ENCODE data around the gene CRYGS. TPM values are rescaled to one million over a fixed set of nuclear protein-coding genes. Genes with fewer than 3 reads are reported as not detected.
A peak's percentile ranks its signal among the peaks of the same experiment; 100 is the strongest.

Gene CRYGS
- total and polyA plus RNA-seq, 2 experiments from 2014 or later, result 2.0 to 2.9 TPM

DNA sequence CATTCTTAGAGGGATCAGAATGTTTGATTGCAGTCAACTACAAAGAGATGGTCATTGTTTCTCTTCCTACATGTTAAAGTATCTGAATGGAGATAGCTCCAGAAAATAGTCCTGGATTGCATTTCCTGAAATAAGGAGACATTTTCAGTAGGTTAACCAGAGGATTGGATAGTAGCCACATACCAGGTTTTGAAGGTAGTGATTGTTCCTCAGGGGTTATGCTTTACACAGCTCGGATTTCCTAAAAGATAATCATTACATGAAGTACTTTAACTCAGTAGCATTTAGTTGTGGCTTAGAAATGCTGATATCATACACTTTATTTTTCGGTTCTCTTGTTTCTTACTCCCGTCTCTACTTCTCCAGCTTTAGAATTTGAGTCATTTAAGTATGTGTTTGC lies 36.6 kb upstream of the CRYGS start:
- Histone ChIP-seq H3K4me1 (ENCODE audit: insufficient read depth) (no peaks in the 10 kb centered on the region), H2AFZ (no peak overlapping the region), H3K36me3 (ENCODE audit: insufficient read depth) (peaks cover 69% of the 10 kb centered on the region), H3K4me3 (no peak overlapping the region), H3K27me3 (ENCODE audit: insufficient read depth) (no peaks in the 10 kb centered on the region), H3F3A (replicated peaks; ENCODE audit: low read depth) (no peaks in the 10 kb centered on the region), H3K4me2 (no peak overlapping the region), H4K20me1 (replicated peaks; ENCODE audit: insufficient read depth) (0 out of 2 replicates have a peak, but pooled peaks cover 4% of the 10 kb centered on the region), H3K9me2 (ENCODE audit: insufficient read depth) (no peaks in the 10 kb centered on the region), H3K79me2 (replicated peaks; ENCODE audit: insufficient read depth) (no peaks in the 10 kb centered on the region), H3K27ac (ENCODE audit: low read depth) (peak overlapping the region; percentile 48; the same call in 1 of the 2 replicates)
- H3K36me3 Mint-ChIP-seq (ENCODE audit: low read depth), result peaks cover 70% of the 10 kb centered on the region
- ATAC-seq, result no peak
- H3K27me3 Mint-ChIP-seq (ENCODE audit: insufficient read depth, low read depth, poor library complexity), result no peaks in the 10 kb centered on the region
- no peak for DNase-seq (ENCODE audit: low spot score)
- H3K4me1 Mint-ChIP-seq, result no peaks in the 10 kb centered on the region
- no peak overlapping the region for H3K4me3 Mint-ChIP-seq
- H3K27ac Mint-ChIP-seq, result no peak overlapping the region
- H3K9me3 Mint-ChIP-seq, result no peaks in the 10 kb centered on the region
- TF ChIP-seq CREB1 (CRISPR knock-in tag; IDR thresholded peaks at IDR 0.05; ENCODE audit: low read depth) (no peak), ZNF114 (CRISPR knock-in tag; IDR thresholded peaks at IDR 0.05) (no peak), STAT1 (IDR thresholded peaks at IDR 0.05; ENCODE audit: unreplicated experiment) (no peak), EZH2phosphoT487 (IDR thresholded peaks at IDR 0.05; ENCODE audit: unreplicated experiment) (no peak), EZH2 (IDR thresholded peaks at IDR 0.05; ENCODE audit: low read depth, unreplicated experiment) (no peak), ZNF331 (CRISPR knock-in tag; IDR thresholded peaks at IDR 0.05; ENCODE audit: low read depth) (no peak), POLR2AphosphoS5 (IDR thresholded peaks at IDR 0.05; ENCODE audit: low read depth) (no peak), JUNB (IDR thresholded peaks at IDR 0.05; ENCODE audit: unreplicated experiment) (no peak)
- TF ChIP-seq, protein P1, sequence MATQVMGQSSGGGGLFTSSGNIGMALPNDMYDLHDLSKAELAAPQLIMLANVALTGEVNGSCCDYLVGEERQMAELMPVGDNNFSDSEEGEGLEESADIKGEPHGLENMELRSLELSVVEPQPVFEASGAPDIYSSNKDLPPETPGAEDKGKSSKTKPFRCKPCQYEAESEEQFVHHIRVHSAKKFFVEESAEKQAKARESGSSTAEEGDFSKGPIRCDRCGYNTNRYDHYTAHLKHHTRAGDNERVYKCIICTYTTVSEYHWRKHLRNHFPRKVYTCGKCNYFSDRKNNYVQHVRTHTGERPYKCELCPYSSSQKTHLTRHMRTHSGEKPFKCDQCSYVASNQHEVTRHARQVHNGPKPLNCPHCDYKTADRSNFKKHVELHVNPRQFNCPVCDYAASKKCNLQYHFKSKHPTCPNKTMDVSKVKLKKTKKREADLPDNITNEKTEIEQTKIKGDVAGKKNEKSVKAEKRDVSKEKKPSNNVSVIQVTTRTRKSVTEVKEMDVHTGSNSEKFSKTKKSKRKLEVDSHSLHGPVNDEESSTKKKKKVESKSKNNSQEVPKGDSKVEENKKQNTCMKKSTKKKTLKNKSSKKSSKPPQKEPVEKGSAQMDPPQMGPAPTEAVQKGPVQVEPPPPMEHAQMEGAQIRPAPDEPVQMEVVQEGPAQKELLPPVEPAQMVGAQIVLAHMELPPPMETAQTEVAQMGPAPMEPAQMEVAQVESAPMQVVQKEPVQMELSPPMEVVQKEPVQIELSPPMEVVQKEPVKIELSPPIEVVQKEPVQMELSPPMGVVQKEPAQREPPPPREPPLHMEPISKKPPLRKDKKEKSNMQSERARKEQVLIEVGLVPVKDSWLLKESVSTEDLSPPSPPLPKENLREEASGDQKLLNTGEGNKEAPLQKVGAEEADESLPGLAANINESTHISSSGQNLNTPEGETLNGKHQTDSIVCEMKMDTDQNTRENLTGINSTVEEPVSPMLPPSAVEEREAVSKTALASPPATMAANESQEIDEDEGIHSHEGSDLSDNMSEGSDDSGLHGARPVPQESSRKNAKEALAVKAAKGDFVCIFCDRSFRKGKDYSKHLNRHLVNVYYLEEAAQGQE (IDR thresholded peaks at IDR 0.05; ENCODE audit: unreplicated experiment), result no peak
- TF ChIP-seq, protein P2, sequence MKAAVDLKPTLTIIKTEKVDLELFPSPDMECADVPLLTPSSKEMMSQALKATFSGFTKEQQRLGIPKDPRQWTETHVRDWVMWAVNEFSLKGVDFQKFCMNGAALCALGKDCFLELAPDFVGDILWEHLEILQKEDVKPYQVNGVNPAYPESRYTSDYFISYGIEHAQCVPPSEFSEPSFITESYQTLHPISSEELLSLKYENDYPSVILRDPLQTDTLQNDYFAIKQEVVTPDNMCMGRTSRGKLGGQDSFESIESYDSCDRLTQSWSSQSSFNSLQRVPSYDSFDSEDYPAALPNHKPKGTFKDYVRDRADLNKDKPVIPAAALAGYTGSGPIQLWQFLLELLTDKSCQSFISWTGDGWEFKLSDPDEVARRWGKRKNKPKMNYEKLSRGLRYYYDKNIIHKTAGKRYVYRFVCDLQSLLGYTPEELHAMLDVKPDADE (IDR thresholded peaks at IDR 0.05), result no peak
- TF ChIP-seq, protein P3, sequence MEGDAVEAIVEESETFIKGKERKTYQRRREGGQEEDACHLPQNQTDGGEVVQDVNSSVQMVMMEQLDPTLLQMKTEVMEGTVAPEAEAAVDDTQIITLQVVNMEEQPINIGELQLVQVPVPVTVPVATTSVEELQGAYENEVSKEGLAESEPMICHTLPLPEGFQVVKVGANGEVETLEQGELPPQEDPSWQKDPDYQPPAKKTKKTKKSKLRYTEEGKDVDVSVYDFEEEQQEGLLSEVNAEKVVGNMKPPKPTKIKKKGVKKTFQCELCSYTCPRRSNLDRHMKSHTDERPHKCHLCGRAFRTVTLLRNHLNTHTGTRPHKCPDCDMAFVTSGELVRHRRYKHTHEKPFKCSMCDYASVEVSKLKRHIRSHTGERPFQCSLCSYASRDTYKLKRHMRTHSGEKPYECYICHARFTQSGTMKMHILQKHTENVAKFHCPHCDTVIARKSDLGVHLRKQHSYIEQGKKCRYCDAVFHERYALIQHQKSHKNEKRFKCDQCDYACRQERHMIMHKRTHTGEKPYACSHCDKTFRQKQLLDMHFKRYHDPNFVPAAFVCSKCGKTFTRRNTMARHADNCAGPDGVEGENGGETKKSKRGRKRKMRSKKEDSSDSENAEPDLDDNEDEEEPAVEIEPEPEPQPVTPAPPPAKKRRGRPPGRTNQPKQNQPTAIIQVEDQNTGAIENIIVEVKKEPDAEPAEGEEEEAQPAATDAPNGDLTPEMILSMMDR (conservative IDR thresholded peaks at IDR 0.05; ENCODE audit: low read depth in 2 of 2), result no peak

Data from GM23338 (cell line).